Thyroid gland (tissue), 4 donors: ENCODE measurements around the gene E2F1. TPM values are rescaled to one million over a fixed set of nuclear protein-coding genes. Genes with fewer than 3 reads are reported as not detected.

ENCODE experiments used
- DNase-seq, 2 donors: peaks; one replicate each; pipeline ENCODE4 v3.0.0-alpha.2; 2019
- H3K27ac ChIP-seq, 3 donors: fragments of 200-600 bp; sonication (generic); 1 replicate in 2 of 3; 2 replicates in 1 of 3; pipeline ENCODE4 v1.5.1; 2016 to 2019; ENCODE audit warnings: mild to moderate bottlenecking in 1 of 3, moderate library complexity in 1 of 3
- H3K27me3 ChIP-seq: fragments of 200-600 bp; sonication (generic); one replicate; pipeline ENCODE4 v1.5.1; 2019
- H3K36me3 ChIP-seq, 2 donors: fragments of 200-600 bp; sonication (generic); one replicate each; pipeline ENCODE4 v1.5.1; 2016 to 2019
- H3K4me1 ChIP-seq, 2 donors: fragments of 200-600 bp; sonication (generic); one replicate each; pipeline ENCODE4 v1.5.1; 2017 to 2019
- H3K4me3 ChIP-seq, 3 donors: fragments of 200-600 bp; sonication (generic); replicated peaks in 1 of 3; 1 replicate in 2 of 3; 2 replicates in 1 of 3; pipeline ENCODE4 v1.5.1; 2016; ENCODE audit warnings: mild to moderate bottlenecking in 1 of 3
- H3K9me3 ChIP-seq: fragments of 200-600 bp; sonication (generic); one replicate; pipeline ENCODE4 v1.5.1; 2017
- CTCF ChIP-seq, 6 experiments: fragments of 200-600 bp in 3 of 6; fragments of 450-650 bp in 3 of 6; sonication (generic) in 3 of 6; IDR thresholded peaks; one replicate each; pipeline ENCODE4 v1.5.1; 2016 to 2019; ENCODE audit warnings: antibody characterized with exemption in 6 of 6, mild to moderate bottlenecking in 2 of 6, inconsistent platforms in 1 of 6, moderate library complexity in 1 of 6
- POLR2A ChIP-seq, 2 donors: fragments of 450-650 bp; IDR thresholded peaks; one replicate each; pipeline ENCODE4 v1.6.1; 2017; ENCODE audit warnings: antibody characterized with exemption in 2 of 2, mild to moderate bottlenecking in 2 of 2, moderate library complexity in 1 of 2
- WGBS, 2 donors: methylation state at CpG; one replicate each; pipeline ENCODE4 v1.1.5; 2017; 5-methylcytosine and 5-hydroxymethylcytosine counted together
- intact Hi-C: fragments of 100-400 bp; cut with DNase I; formaldehyde crosslinking; loops from one replicate; pipeline ENCODE4 v1.15.1; 2023
- total RNA-seq, 4 donors: library from RNA; depleted of rRNA; stranded (reverse); fragments of >200 nt; gene quantifications; one replicate each; pipeline ENCODE4 v1.2.3, GENCODE V29; 2016

The E2F1 gene, protein sequence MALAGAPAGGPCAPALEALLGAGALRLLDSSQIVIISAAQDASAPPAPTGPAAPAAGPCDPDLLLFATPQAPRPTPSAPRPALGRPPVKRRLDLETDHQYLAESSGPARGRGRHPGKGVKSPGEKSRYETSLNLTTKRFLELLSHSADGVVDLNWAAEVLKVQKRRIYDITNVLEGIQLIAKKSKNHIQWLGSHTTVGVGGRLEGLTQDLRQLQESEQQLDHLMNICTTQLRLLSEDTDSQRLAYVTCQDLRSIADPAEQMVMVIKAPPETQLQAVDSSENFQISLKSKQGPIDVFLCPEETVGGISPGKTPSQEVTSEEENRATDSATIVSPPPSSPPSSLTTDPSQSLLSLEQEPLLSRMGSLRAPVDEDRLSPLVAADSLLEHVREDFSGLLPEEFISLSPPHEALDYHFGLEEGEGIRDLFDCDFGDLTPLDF
- total RNA-seq, result under 1 TPM in 3 of 4 donors, not detected in 1; 0.42 to 0.89 (median 0.67) TPM

DNA sequence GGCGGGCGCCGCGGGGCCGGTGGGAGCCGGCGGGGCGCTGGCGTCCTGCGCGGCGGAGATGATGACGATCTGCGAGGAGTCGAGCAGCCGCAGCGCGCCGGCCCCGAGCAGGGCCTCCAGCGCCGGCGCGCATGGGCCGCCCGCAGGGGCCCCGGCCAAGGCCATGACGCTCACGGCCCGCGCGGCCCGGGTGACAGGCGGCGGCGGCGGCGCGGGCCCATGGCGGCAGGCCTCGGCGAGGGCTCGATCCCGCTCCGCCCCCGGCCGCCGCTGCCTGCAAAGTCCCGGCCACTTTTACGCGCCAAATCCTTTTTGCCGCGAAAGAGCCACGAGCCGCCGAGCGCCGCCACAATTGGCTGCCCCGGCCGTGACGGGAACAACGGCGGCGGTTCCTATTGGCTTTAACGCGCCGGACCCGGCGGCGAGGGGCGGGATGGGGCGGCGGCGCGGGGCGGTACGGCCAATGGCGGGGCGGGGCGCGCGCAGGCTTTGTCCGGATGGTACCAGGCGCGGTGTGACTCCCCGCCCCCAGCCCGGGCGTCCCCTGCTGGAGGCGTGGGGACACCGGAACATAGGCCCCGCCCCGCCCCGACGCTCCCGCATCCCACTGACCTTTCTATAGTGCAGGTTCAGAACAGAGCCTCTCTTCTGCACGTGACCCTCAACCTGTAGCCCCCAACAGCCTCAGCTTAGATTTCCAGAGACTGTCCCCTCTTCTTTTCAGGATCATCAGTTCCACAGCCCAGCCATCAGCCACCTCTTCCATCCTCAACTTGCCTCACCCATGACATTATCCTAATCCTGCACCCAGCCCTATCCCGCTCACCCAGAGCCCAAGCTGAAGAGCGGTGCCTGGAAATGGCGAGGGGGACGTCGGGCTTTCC is at the start of gene E2F1:
TSS of gene E2F1 (minus strand) at position 286 of the 884 bp plus-strand sequence. CDS start at position 165, 121 bp downstream.
- no peaks in the 10 kb centered on the region for H3K36me3 ChIP-seq
- peak; percentile 97 for DNase-seq
- peak within 1 kb of the TSS in 1 of 3 donors; percentile 12 for H3K4me3 ChIP-seq
- peaks cover 5 to 27% of the 10 kb centered on the region in 2 donors for H3K4me1 ChIP-seq
- 3 to 17% methylated on average over 9 to 56 of the region's 101 CpGs for WGBS, 2 donors
- intact Hi-C loops, result no loop called here
- TF ChIP-seq CTCF (IDR thresholded peaks at IDR 0.05) (peak in 3 of 6 experiments; percentile 9 to 45 (median 40)), POLR2A (IDR thresholded peaks at IDR 0.05) (peak in 1 of 2 donors; percentile 3)
- H3K27me3 ChIP-seq, result no peaks in the 10 kb centered on the region
- peak within 1 kb of the TSS in 2 of 3 donors; percentile 8 to 37 for H3K27ac ChIP-seq
- H3K9me3 ChIP-seq, result no peaks in the 10 kb centered on the region

GRCh38 chr20:33733654-33734576 is 47.7 kb upstream of the E2F1 start:
- Histone ChIP-seq H3K4me3 (no peak overlapping the region), H3K36me3 (no peaks in the 10 kb centered on the region), H3K27me3 (no peaks in the 10 kb centered on the region), H3K9me3 (no peaks in the 10 kb centered on the region), H3K27ac (peak overlapping the region; percentile 11 to 33 (median 24)), H3K4me1 (peaks cover 21 to 23% of the 10 kb centered on the region in 2 donors)
- WGBS, 2 donors, result 71 to 82% methylated on average over 6 of the region's 6 CpGs
- TF ChIP-seq CTCF (IDR thresholded peaks at IDR 0.05) (no peak), POLR2A (IDR thresholded peaks at IDR 0.05) (no peak)
- intact Hi-C loops, result loop anchor here (5.0 kb wide), 1 partner anchor 67 kb away; the partner anchor contains the start of gene ACTL10
- no peak for DNase-seq

DNA sequence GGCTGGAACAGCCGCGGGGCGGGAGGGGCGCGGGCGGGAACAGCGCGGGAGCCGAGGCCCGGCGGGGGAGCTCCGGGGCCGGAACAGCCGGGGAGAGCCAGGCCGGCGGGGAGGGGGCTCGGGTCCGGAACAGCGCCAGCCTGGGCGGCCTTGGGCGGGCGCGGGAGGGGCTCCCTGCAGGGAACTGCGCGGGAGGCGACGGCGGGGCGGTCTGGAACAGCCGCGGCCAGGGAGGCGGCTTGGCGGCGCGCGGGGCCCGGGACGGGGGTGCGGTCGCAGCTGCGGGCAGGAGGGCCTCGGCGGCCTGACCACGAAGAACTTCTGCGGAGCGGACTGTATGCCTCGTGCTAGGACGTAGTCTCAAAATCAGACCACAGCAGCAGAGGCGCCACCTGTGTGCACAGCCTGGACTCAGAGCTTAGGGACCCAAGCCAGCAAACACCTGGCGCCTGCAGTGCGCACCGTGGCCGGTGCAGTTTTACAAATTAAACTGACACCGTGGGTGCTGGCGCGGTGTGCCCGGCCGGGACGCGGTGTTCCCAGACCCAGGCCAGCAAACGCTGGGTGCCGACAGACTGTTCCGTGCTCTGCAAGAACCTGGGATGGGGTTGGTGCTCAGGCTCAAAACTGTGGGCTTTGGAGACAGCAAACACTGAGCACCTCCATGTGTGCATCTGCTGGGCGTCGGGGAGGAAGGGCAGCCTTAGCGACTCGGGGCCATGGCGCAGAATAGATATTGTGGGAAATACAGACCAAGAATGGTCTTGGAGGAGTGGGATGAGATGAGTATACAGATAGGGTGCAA is 46.2 kb upstream of the E2F1 start:
- DNase-seq, result peak; percentile 90

More for the DNA sequence above, 46.2 kb upstream of the E2F1 start:
- Histone ChIP-seq H3K27ac (peak overlapping the region; percentile 83 to 91 (median 86)), H3K4me3 (peak overlapping the region; percentile 14 to 77 (median 42)), H3K36me3 (no peaks in the 10 kb centered on the region), H3K27me3 (no peaks in the 10 kb centered on the region), H3K4me1 (peaks cover 21 to 23% of the 10 kb centered on the region in 2 donors), H3K9me3 (no peaks in the 10 kb centered on the region)
- TF ChIP-seq CTCF (IDR thresholded peaks at IDR 0.05), result peak in 1 of 6 experiments; percentile 18
- peak in 1 of 2 donors; percentile 64 for TF ChIP-seq POLR2A (IDR thresholded peaks at IDR 0.05)
- intact Hi-C loops, result loop anchor here (5.0 kb wide), 1 partner anchor 65 kb away; the partner anchor contains the start of gene ACTL10
- 3 to 4% methylated on average over 27 to 32 of the region's 68 CpGs for WGBS, 2 donors
